Ishikawa (cell line): Measurements from ENCODE around the gene EPHA10.

Experiments
- CEBPB ChIP-seq: IDR thresholded peaks from 2 replicates; pipeline ENCODE4 v1.6.1; 2012
- CREB1 ChIP-seq: IDR thresholded peaks from 2 replicates; pipeline ENCODE4 v1.6.1; 2012; ENCODE audit warnings: low read depth
- EGR1 ChIP-seq: IDR thresholded peaks from 2 replicates; pipeline ENCODE4 v1.6.1; 2012
- FOXM1 ChIP-seq: IDR thresholded peaks from 2 replicates; pipeline ENCODE4 v1.6.1; 2012; ENCODE audit warnings: low read depth, borderline replicate concordance
- NFIC ChIP-seq: IDR thresholded peaks from 2 replicates; pipeline ENCODE4 v1.6.1; 2012
- TAF1 ChIP-seq: IDR thresholded peaks from 2 replicates; pipeline ENCODE4 v1.6.1; 2012; ENCODE audit warnings: low read depth, mild to moderate bottlenecking
- TCF12 ChIP-seq: IDR thresholded peaks from 2 replicates; pipeline ENCODE4 v1.6.1; 2012; ENCODE audit warnings: low read depth
- YY1 ChIP-seq: IDR thresholded peaks from 2 replicates; pipeline ENCODE4 v1.6.1; 2012; ENCODE audit warnings: low read depth
- TF ChIP-seq, protein P1 (sequence below): IDR thresholded peaks from 2 replicates; pipeline ENCODE4 v1.6.1; 2012
- TF ChIP-seq, protein P2 (sequence below): IDR thresholded peaks from 2 replicates; pipeline ENCODE4 v1.6.1; 2012; ENCODE audit warnings: low read depth, mild to moderate bottlenecking

GRCh38 chr1:37748565-37748964 is 16.4 kb downstream of the EPHA10 start:
- TF ChIP-seq, protein P1, sequence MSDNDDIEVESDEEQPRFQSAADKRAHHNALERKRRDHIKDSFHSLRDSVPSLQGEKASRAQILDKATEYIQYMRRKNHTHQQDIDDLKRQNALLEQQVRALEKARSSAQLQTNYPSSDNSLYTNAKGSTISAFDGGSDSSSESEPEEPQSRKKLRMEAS, result no peak
- no peak for TF ChIP-seq TAF1
- no peak for TF ChIP-seq NFIC
- TF ChIP-seq, protein P2, sequence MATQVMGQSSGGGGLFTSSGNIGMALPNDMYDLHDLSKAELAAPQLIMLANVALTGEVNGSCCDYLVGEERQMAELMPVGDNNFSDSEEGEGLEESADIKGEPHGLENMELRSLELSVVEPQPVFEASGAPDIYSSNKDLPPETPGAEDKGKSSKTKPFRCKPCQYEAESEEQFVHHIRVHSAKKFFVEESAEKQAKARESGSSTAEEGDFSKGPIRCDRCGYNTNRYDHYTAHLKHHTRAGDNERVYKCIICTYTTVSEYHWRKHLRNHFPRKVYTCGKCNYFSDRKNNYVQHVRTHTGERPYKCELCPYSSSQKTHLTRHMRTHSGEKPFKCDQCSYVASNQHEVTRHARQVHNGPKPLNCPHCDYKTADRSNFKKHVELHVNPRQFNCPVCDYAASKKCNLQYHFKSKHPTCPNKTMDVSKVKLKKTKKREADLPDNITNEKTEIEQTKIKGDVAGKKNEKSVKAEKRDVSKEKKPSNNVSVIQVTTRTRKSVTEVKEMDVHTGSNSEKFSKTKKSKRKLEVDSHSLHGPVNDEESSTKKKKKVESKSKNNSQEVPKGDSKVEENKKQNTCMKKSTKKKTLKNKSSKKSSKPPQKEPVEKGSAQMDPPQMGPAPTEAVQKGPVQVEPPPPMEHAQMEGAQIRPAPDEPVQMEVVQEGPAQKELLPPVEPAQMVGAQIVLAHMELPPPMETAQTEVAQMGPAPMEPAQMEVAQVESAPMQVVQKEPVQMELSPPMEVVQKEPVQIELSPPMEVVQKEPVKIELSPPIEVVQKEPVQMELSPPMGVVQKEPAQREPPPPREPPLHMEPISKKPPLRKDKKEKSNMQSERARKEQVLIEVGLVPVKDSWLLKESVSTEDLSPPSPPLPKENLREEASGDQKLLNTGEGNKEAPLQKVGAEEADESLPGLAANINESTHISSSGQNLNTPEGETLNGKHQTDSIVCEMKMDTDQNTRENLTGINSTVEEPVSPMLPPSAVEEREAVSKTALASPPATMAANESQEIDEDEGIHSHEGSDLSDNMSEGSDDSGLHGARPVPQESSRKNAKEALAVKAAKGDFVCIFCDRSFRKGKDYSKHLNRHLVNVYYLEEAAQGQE, result no peak
- TF ChIP-seq CREB1, result no peak
- TF ChIP-seq CEBPB, result no peak
- TF ChIP-seq EGR1, result no peak
- TF ChIP-seq FOXM1, result no peak
- TF ChIP-seq TCF12, result no peak
- TF ChIP-seq YY1, result no peak
